Esophagus muscularis mucosa (tissue), 4 donors: ENCODE measurements around the gene SLIT1. TPM values are rescaled to one million over a fixed set of nuclear protein-coding genes. Genes with fewer than 3 reads are reported as not detected.

Source experiments
- DNase-seq: peaks from one replicate; pipeline ENCODE4 v3.0.0-alpha.2; 2017; ENCODE audit errors: extremely low spot score
- H3K27ac ChIP-seq, 4 donors: fragments of 200-600 bp; sonication (generic); replicated peaks in 1 of 4; 1 replicate in 3 of 4; 2 replicates in 1 of 4; pipeline ENCODE4 v1.5.1; 2016 to 2019; ENCODE audit warnings: mild to moderate bottlenecking in 1 of 4
- H3K27me3 ChIP-seq, 4 donors: fragments of 200-600 bp; sonication (generic); one replicate each; pipeline versions ENCODE4 v1.5.1 to v1.6.0; 2016 to 2019
- H3K36me3 ChIP-seq, 4 donors: fragments of 200-600 bp; sonication (generic); one replicate each; pipeline ENCODE4 v1.5.1; 2016 to 2019
- H3K4me1 ChIP-seq, 4 donors: fragments of 200-600 bp; sonication (generic); one replicate each; pipeline ENCODE4 v1.5.1; 2016 to 2019
- H3K4me3 ChIP-seq, 4 donors: fragments of 200-600 bp; sonication (generic); 1 replicate in 2 of 4; 2 replicates in 2 of 4; pipeline ENCODE4 v1.5.1; 2016 to 2019; ENCODE audit warnings: mild to moderate bottlenecking in 4 of 4, moderate library complexity in 1 of 4
- H3K9me3 ChIP-seq, 4 donors: fragments of 200-600 bp; sonication (generic); 1 replicate in 3 of 4; 2 replicates in 1 of 4; pipeline ENCODE4 v1.5.1; 2016 to 2019
- CTCF ChIP-seq, 3 experiments: fragments of 200-600 bp in 2 of 3; fragments of 450-650 bp in 1 of 3; sonication (generic) in 2 of 3; IDR thresholded peaks; one replicate each; pipeline ENCODE4 v1.5.1; 2017 to 2019; ENCODE audit warnings: antibody characterized with exemption in 3 of 3, mild to moderate bottlenecking in 2 of 3, moderate library complexity in 1 of 3
- EP300 ChIP-seq: sonication (generic); formaldehyde crosslinking; IDR thresholded peaks from one replicate; pipeline ENCODE4 v1.6.1; 2017; ENCODE audit warnings: antibody characterized with exemption
- POLR2A ChIP-seq: fragments of 450-650 bp; IDR thresholded peaks from one replicate; pipeline ENCODE4 v1.6.1; 2017; ENCODE audit warnings: antibody characterized with exemption, moderate library complexity, mild to moderate bottlenecking, low read depth
- POLR2AphosphoS5 ChIP-seq, 2 donors: sonication (generic); formaldehyde crosslinking; IDR thresholded peaks; one replicate each; pipeline ENCODE4 v1.6.1; 2017; ENCODE audit warnings: antibody characterized with exemption in 2 of 2
- WGBS: methylation state at CpG from one replicate; pipeline ENCODE4 v1.1.5; 2018; 5-methylcytosine and 5-hydroxymethylcytosine counted together
- intact Hi-C: fragments of 100-400 bp; cut with DNase I; formaldehyde crosslinking; loops from one replicate; pipeline ENCODE4 v1.15.1; 2023
- total RNA-seq, 4 donors: library from RNA; depleted of rRNA; stranded (reverse); fragments of >200 nt; gene quantifications; one replicate each; pipeline versions ENCODE4 v1.1.0 to v1.2.1, GENCODE V29; 2016

The SLIT1 gene
- total RNA-seq, 4 donors from 2014 or later, result 0.13 to 0.42 (median 0.31) TPM

- 36% methylated on average over 9 of the region's 10 CpGs for WGBS
- intact Hi-C loops, result no loop called here
Measured at GRCh38 chr10:97150013-97150595, 35.7 kb downstream of the SLIT1 start.

DNA sequence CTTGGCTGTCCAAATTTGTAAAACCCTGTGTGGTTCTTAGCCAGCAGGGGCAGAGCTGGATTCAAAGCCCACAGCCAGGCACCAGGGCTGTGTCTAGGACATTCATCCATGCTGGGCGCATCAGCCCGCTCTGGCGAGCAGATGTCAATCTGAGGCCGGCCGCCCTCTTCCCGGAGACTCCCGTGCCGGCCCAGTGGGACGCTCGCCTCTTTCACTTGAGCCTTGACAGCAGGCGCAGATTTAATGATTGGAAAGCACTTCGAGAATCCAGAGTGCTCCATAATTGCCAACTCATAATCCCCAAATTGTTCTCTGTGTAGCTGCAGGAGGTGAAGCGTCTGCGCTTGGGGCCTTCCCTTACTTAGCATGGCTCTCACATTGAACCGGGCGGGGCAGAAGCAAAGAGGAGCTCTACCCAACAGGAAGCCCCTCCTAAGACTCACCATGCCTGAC is 36.7 kb downstream of the SLIT1 start:
- H3K27me3 ChIP-seq, result peaks cover 0 to 8% (median 0%) of the 10 kb centered on the region in 4 donors
- DNase-seq, result no peak
- H3K36me3 ChIP-seq, result no peaks in the 10 kb centered on the region
- no peaks in the 10 kb centered on the region for H3K9me3 ChIP-seq
- intact Hi-C loops, result no loop called here
- 89% methylated on average over 14 of the region's 16 CpGs for WGBS
- H3K27ac ChIP-seq, result no peak overlapping the region
- no peak overlapping the region for H3K4me3 ChIP-seq
- TF ChIP-seq EP300 (no peak), POLR2A (no peak), CTCF (IDR thresholded peaks at IDR 0.05) (no peak), POLR2AphosphoS5 (IDR thresholded peaks at IDR 0.05) (no peak)
- H3K4me1 ChIP-seq, result no peaks in the 10 kb centered on the region

More at GRCh38 chr10:97150013-97150595, 35.7 kb downstream of the SLIT1 start:
- H3K27me3 ChIP-seq, result peaks cover 0 to 11% (median 0%) of the 10 kb centered on the region in 4 donors
- no peaks in the 10 kb centered on the region for H3K36me3 ChIP-seq
- H3K4me1 ChIP-seq, result no peaks in the 10 kb centered on the region
- no peaks in the 10 kb centered on the region for H3K9me3 ChIP-seq
- H3K27ac ChIP-seq, result no peak overlapping the region
- TF ChIP-seq POLR2A, result no peak
- TF ChIP-seq EP300, result no peak
- no peak for TF ChIP-seq POLR2AphosphoS5 (IDR thresholded peaks at IDR 0.05)
- TF ChIP-seq CTCF (IDR thresholded peaks at IDR 0.05), result no peak
- DNase-seq, result no peak
- no peak overlapping the region for H3K4me3 ChIP-seq

- DNase-seq, result no peak
- no peak overlapping the region for H3K27ac ChIP-seq
- H3K36me3 ChIP-seq, result no peaks in the 10 kb centered on the region
- H3K9me3 ChIP-seq, result no peaks in the 10 kb centered on the region
- peaks cover 0 to 30% (median 0%) of the 10 kb centered on the region in 4 donors for H3K27me3 ChIP-seq
- H3K4me1 ChIP-seq, result no peaks in the 10 kb centered on the region
- 69% methylated on average over 2 of the region's 2 CpGs for WGBS
- H3K4me3 ChIP-seq, result no peak overlapping the region
- TF ChIP-seq POLR2AphosphoS5 (IDR thresholded peaks at IDR 0.05), result no peak
- no peak for TF ChIP-seq EP300
- no peak for TF ChIP-seq POLR2A
- no peak for TF ChIP-seq CTCF (IDR thresholded peaks at IDR 0.05)
- intact Hi-C loops, result no loop called here
Measured at GRCh38 chr10:97144297-97144696, 41.5 kb downstream of the SLIT1 start.

GRCh38 chr10:97142834-97143233 is 42.9 kb downstream of the SLIT1 start:
- H3K36me3 ChIP-seq, result no peaks in the 10 kb centered on the region
- WGBS, result 92% methylated on average over 2 of the region's 2 CpGs
- DNase-seq, result no peak
- intact Hi-C loops, result no loop called here
- H3K9me3 ChIP-seq, result no peaks in the 10 kb centered on the region
- no peak overlapping the region for H3K4me3 ChIP-seq
- no peak overlapping the region for H3K27ac ChIP-seq
- peaks cover 0 to 36% (median 0%) of the 10 kb centered on the region in 4 donors for H3K27me3 ChIP-seq
- H3K4me1 ChIP-seq, result no peaks in the 10 kb centered on the region
- TF ChIP-seq CTCF (IDR thresholded peaks at IDR 0.05) (no peak), EP300 (no peak), POLR2A (no peak), POLR2AphosphoS5 (IDR thresholded peaks at IDR 0.05) (no peak)
